OCI-LY3 (cell line): ENCODE measurements around the gene NMRK2.
"Not testable (repeated sequence)": the region's sequence is repeated elsewhere in the genome, so short reads cannot be mapped to it uniquely, and the experiment has no call there.

Experiments used
- CTCF ChIP-seq: fragments of 200-600, 300-600 bp; sonication (generic); IDR thresholded peaks from 2 replicates; pipeline ENCODE4 v1.5.1; 2014; ENCODE audit warnings: antibody characterized with exemption, low read length, low read depth
- EZH2phosphoT487 ChIP-seq: fragments of 200-600 bp; shearing (Covaris generic); IDR thresholded peaks from 2 replicates; pipeline ENCODE4 v1.6.1; 2018; ENCODE audit warnings: antibody characterized with exemption, mixed run types, low read depth

GRCh38 chr19:3938300-3938950 lies 5.6 kb downstream of the NMRK2 start:
- not testable (repeated sequence) for TF ChIP-seq CTCF, EZH2phosphoT487
